ENCODE results near the gene HERC3.

The HERC3 gene

DNA sequence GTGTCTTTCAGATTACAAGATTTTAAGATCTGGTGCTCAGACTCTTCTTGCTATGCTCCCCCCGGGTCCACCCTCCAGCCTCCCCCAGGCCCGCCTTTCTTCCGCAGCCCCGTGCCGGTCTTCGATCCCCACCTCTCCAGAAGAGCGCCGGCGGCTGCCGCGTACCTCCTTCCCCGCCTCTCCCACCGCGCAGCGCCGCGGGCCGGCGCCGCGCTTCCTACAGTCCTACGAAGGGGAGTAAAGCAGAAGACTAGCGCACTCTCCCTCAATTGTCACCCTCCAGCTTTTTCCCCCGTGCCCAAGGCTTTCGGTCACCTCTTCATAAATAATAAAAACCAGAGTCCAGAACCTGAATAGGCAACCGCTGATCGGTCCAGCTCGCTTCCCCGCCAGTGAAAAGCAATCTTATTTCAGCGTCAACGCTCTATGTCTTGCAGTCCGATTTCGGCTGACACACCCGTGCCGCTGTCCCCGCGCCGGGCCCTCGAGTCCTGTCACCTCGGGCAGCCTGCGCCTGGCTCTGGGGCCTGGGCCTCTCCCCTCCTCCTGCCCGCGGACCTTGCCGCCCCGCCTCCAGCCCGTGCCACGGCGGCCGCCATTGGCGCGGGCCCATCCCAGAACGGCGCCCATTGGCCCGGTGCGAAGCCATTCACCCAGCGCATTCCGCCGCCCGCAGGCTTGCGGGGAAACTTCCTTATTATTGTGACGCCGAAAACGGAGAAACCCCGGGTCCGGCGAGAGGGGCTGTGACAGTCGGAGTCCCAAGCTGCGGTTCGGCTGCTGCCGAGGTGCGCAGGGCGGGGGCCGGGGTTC, at the start of gene HERC3:
HERC3 (plus strand) TSS at position 694 of the 813 bp plus-strand sequence. CDS start 13,344 bp downstream, outside the sequence.
- DNase-seq, result peak; percentile 72

DNA sequence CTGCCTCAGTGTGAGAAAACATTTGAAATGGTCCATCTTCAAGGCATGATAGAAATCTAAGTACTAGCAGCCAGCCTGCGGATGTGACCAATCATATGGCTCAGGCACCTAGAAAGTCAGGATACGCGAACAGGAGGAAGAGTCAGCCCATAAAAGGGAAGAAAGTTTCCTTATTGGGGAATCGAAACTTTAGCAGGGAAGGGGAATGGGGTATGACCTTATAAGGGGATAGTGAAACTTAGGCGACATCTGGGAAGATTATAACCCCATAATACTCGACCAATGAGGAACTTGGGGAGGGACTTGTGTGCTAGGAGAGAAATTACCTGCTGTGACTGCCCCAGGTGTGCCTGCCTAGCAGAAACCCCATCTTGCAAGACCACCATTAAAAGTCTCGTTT, 42.5 kb upstream of the HERC3 start:
- no peak for DNase-seq

DNA sequence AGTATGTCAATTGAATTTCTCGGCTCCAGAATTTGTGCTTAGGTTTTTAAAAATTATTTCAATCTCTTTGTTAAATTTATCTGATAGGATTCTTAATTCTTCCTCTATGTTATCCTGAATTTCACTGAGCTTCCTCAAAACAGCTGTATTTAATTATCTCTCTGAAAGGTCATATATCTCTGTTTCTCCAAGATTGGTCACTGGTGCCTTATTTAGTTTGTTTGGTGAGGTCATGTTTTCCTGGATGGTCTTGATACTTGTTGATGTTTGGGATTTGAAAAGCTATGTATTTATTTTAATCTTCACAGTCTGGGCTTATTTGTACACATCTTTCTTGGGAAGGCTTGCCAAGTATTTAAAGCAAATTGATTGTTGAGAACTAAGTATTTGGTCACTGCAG, 24.7 kb upstream of the HERC3 start:
- DNase-seq, result no peak

DNA sequence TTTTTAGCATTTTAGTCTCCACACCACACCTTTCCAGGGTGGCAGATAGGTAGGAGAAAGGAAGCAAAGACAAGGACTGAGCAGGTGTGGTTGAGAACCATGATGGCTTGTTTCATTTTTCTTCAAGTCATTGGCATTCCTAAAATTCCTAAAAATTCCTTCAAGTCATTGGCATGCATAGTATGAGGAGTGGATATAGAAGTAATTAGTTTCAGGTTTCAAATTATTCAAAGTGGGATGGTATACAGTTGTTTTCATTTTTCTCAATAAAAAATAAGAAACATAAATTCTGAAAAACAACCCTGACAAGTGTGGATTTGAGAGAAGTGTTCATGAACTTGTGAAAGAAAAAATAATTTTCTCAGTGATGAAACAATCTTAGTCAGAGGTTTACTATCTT, 22.3 kb upstream of the HERC3 start:
- no peak for DNase-seq

DNA sequence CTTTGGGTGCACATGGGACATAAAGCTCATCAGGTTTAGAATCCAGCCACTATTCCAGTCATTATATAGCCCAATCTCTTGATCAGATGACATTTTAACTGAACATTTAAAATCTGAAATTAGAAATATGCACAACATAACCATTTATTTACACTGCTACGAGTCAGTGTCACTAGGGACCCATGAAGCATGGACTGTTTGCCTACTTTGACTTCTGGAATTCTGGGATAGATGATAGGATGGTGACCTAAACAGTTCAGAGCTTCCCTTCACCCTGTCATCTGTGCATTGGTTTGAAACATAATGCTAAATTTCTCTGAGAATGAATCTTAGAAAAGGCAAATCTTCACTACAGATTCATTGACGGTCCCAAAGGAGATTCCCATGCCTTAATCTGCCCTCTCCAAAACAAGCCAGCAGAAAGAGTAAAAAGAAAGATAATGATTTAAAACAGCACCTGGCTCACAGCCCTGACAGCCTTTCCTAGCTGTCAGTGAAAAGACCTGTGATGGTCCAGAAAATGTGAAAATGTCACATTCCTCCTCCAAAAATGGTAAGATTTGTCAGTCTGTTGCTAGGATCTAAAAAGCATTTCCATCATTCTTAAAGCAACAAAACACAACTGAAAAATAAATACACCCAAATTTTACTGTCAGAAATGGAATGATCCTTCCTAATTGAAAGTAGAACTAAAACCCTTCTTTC, 18.9 kb upstream of the HERC3 start:
- DNase-seq, result no peak

DNA sequence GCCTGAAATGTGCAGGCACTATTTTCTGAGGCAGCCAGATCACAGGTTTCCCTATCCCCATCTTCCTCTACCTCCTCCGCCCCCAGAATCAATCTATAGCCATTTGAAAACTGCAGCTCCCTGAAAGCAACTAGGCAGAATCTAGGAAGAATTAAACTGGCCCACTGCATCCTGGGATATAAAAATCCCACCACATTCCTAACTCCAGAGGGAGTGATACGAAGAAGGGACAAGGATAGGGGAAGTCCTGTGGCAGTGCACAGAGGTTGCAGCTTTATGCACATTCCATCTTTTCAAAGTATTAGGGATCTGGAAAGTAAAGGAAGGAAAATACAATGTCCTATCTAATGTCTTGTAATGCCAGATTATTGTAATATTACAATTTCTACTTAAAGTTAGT, 18.3 kb upstream of the HERC3 start:
- DNase-seq, result no peak

DNA sequence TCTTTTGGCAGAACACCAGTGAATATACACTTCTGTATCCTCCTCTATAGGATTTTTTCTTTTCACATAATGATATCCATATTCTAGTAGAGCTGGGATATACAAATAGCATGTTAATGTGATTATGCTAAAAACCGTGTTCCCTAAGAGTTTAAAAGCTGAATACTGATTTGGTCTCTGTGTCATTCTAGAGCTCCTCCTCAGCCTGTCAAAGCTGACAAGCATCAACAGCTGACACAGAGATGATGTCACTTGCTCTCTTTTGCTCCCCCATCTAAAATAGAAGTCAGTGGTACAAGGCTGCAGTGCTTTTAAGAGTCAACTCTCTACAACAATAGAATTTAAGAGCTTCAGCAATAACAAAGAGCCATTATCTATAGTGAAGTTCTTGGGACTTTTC, 17.1 kb upstream of the HERC3 start:
- DNase-seq, result no peak

DNA sequence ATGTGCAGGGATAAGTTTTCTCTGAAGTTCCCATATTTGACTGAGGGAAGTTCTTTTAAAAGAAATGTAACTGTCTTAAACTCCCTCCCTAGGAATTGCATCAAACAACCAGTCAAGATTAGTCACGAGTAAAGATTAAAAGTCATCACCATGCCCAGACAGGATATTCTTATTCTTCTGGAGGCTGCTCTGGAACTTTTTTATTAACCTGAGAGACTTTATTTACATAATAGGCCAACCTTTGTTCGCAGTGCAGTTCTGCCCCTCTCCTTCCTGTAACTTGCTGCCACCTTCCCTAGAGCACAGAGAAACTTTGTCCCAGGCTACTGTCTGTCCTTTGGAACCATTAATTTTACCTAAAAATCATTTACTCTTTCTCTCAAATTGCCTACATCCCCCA, 9.8 kb upstream of the HERC3 start:
- no peak for DNase-seq

DNA sequence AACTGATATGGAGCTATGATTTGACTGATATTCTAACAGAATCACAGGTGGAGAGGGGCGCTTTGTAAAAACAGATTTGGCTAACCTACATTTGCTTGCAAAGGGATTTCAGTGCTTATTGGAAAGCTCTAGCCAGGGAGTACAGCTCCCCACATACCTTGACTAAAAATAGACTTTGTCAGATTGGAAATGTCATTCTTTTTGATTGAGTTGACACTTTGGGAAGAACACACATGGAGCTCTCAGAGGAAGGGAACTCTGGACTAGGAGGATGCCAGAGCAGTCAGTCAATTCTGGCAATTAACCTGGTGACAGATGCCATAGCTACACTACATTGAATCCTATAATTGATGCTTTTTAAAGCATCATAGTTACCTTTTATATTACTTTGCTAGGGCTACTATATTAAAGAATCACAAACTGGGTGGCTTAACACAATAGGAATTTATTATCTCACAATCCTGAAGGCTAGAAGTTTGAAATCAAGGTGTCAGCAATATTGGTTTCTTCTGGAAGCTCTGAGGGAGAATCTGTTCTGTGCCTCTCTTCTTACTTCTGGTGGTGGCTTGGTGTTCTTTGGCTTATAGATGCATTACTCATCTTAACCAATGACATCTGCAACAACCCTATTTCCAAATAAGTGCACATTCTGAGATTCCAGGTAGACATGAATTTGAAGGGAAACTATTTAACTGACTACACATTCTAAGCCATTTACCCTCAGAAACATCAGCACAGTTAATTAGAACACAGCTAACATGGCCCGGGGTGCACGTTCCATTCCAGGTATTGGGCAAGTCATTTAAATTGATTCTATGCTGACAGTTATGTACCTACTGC, 8.4 kb upstream of the HERC3 start:
- no peak for DNase-seq

DNA sequence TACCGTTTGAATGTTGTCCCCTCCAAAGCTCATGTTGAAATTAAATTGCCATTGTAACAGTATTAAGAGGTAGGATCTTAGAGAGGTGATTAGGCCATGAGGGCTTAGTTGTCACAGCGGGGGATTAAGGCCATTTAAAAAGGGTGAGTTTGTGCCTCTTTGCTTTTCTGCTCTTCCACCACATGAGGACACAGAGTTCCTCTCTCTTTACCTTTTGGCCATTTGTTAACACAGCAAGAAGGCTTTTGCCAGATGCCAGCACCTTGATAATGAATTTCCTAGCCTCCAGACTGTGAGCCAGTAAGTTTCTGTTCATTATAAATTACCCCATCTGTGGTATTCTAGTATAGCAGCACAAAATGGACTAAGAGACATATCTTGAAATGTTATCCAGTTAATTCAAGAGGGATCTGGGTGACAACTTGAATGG, 7.8 kb upstream of the HERC3 start:
- no peak for DNase-seq

DNA sequence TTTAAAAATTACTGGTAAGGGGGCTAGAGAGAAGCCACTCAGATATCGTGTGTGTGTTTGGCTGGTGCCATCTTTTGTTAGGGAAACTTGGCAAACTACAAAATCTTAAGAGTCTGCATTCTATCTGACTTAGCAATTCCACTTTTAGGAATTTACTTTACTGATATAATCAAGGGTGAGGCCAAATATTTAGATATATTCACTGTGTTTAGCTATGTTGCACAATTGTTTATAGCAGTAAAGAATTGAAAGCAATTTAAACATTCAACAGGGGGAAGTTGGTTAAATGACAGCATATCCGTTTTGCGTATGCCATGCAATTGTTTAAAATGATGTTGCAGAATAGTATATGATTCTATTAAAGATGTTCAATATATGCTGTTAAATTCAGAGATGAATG, 6.4 kb upstream of the HERC3 start:
- no peak for DNase-seq

DNA sequence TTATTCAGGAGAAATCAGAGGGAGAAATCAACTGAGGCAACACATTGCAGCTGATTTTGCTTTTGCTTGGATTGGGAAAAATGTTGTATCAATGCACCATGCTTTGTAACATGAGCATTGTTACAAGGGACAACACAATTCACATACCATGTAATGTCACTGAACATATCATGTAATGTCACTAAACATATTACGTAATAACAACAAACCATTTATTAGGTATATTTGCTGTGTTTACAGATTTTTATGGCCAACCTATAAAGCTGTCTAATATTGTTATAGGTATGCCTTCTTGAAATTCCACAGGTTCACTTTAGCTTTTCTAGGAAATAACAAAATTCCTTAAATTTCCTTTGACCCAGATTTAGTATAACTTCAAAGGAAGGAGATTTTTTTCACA, 5.0 kb upstream of the HERC3 start:
- no peak for DNase-seq

DNA sequence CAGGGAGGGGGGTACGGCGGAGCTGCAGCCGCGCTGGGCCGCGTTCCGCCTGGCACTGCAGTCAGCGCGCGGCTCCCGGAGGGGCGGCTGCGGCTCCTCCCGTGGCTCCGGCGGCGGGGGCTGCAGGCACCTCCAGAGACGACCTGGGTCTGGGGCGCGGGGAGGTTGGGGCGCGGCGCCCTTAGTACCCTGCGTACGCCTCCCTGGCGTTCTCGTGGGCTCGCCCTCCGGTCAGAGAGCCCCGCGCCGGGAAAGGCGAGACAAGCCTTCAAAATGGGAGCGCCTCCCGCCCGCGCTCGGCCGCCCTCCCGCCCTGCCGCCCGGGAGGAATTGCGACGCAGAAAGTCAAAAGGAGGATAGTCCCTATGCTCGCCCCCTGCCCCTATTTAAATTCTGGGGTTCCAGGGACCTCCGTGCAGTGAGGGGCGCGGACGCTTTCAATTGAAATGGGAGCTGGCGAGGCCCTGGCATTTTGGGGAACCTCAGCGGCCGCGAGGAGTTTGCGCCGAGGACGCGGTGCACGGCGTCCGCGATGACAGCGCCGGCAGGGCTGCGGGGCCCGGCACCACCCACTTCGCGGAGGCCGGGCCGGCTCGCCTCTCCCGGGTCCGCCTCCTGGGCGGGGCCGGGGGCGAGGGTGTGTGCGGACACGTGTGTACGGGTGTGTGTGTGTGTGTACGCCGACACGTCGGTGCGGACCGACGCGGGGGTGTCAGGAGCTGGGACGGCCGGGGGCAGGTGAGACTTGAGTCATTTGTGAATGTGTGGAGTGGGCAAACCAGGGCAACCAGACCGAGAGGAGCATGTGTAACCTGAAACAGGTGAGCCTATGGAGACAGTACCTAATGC, 544 bp downstream of the HERC3 start:
- DNase-seq, result peak; percentile 83

DNA sequence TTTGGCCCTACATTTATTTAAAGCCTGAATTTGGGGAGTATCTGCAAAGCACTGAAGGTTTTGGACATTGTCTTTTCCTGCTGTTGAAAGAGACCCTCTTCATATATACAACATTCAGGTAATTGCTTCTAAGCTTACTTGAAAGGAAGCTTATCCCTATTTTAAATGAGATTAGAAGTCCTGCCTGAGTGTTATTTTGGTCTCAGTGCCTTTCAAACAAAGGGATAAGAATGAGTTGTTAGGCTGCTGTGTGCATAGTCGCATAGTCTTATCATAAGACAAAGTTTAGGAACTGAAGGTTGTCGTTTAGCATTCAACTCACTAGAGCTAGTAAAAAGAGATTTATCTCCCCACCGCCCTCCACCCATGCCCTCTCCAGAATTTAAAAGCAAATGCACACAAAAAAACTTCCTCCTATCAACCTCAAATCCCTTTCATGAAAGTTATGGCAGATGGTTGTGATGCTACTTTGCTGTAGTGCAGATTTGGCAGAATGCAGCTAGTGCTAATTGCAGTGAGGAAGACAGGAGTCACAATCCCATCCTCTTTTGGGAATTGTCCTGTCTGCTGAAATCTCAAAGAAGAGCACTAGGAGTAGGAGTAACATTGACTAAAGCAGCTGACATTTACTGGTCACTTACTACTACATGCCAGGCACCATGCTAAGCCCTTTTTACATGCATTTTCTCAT, 5.8 kb downstream of the HERC3 start:
- DNase-seq, result no peak

DNA sequence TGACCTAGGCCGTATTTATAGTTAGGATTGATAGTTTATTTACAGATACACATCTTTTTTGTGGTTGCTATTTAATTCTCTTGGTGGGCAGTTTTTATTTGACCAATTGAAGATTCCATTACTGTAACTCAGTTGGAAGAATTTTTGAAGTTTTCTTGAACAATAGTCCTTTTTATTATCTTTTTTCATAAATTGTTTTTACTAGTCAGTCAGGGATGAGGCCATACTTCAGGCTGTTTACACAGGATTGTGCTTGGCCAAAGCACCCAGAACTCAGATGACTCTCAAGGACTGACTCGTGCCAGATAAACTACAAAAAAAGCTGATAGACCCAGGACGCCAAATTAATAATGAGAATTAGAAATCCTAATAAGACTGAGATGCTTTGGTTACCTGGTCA, 7.0 kb downstream of the HERC3 start:
- no peak for DNase-seq

DNA sequence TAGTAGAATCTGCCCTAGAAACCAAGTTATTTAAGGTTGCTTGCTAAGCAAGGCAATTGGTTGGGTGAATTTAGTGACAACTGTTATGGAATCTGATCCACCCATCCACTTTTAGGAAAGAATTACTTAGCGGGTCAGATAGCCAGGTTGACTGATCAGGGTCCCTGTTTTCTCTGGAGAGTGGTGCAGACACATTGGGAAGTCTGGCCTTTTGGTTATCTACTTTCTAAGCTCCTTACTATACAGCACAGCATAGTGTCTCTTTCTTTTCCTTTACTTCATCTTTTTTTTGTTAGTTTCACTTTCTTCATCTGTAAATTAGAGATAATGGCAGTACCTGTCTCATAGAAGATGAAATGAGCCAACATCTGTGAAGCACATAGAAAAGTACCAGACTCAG, 7.4 kb downstream of the HERC3 start:
- DNase-seq, result no peak

DNA sequence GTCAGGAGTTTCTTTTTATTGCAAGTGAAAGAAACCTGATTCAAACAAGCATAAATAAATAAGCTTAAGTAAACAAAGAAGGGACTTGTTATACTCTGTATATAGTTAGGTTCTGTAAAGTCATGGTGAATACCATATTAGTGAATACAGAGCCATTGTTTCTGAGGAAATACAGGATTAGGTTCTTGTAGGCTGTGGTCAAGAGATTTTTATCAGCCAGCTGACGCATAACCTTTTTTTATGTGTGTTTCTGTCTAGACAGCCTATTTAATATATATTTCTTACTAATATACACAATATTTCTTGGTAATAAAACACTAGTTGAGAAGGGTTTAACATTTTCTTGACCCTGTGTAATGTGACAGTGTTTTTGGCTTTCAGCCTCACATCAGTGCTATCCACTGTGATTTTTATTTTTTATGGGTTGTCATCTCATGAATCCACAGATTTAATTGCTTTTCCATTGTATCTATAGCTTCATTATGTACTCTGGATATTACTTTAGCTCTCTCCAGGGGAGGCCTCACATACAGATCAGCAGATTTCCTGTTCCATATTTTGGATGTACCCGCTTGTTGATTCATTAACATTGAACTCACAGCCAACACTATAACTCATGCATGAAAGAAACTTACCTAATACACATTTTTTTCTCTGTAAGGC, 8.0 kb downstream of the HERC3 start:
- no peak for DNase-seq

DNA sequence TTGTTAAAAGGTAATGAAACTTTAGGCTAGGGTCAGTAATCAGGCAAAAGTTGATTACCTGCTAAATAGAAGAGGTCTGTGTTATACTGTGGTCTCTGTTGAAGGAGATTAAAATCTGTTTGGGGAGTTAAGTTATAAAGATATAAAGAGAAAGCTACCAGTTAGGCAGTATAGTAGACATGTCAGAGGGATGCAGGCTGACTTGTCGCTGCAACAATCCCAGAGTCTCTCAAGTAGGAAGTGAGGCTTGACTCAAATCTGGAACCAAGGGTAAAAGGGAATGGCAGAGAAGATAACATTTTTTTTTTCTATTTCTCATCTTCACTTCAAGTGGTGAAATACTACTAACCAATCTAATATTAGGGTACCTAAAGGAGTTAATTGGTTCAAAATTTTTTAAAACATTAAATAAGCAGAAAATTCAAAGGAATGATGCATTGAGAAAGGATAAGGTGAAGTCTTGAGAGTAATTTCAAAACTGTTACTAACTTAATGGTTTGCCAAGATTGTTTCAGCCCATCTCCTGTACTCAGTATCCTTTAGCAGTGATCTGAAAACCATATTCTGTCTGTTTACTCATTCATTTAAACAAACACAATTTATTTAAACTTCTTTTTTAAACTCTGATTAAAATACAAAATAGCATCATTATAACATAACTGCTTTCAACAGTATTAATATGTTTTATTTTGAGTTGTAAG, 12.8 kb downstream of the HERC3 start:
- no peak for DNase-seq

DNA sequence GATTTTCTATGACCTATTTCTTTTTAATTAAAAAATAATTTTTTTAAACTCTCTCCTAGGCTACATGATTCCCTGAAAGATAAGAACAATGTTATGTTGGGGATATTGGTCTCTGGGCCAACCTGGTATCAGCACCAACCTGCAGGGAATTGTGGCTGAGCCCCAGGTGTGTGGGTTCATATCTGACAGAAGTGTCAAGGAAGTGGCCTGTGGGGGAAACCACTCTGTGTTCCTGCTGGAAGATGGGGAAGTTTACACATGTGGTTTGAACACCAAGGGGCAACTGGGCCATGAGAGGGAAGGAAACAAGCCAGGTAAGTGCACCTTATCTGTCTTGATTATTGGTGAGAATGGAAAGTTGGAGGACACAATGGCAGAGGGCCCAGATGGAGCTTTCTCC, 13.5 kb downstream of the HERC3 start:
- no peak for DNase-seq

DNA sequence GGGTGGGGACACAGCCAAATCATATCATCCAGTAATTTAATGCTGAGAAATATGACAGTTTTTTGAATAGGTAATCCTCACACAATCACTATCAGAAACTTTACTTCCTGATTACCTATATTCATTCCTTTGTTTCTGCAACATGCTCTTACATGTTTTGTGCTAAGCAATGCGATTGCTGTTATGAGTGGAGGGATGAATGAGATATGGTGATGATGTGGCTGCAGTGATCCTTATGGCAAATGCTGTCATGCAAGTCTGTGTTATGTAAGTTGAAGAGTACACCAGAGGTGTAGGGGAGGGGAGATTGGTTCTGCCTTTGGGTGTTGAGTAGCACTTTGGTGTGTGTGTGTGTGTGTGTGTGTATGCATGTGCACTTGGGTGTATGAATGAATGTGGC, 14.6 kb downstream of the HERC3 start:
- no peak for DNase-seq

DNA sequence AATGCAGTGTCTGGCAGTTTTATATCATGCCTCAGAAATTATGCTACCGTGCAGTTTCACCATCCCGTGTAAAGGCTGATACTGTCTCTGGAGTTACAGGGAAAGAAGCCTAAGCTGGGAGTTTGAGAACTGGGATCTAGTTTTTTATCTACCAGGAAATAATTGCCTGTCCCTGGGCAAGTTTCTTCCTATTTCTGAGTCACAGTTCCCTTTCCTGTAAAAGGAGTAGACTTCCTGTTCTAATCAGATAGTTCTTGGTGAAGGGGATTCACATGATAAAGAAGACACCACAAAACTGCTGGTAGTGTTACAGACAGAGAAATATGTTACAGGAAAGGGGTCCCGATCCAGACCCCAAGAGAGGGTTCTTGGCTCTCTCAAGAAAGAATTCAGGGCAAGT, 17.1 kb downstream of the HERC3 start:
- no peak for DNase-seq
